ENCODE data around the gene DCUN1D2. TPM values are rescaled to one million over a fixed set of nuclear protein-coding genes. Genes with fewer than 3 reads are reported as not detected.

Gene DCUN1D2
- total RNA-seq, 3 donors from 2014 or later, result 15.8 to 22.4 (median 16.4) TPM

DNA sequence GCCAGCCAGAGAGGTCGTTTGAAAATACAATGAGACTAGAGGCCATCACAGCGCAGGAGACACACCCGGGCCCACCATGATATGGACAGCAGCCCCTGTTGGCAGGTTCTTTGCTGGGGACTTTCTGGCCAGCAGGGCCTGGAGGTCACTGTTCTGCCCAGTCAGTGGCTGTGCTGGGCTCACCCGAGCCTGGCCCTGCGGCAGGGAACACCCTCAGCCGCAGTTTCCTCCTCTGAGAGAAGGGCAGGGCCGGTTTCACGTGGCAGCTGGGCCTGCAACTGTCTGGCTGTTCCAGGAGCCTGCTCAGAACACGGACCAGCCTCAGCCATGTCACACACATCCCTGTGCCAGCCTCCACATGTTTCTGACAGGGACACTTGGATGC, 76.6 kb downstream of the DCUN1D2 start:
- peak in 1 of 2 donors; percentile 18 for DNase-seq (ENCODE audit: low spot score in 2 of 2)
- Histone ChIP-seq H3K4me3 (no peak overlapping the region), H3K27me3 (no peaks in the 10 kb centered on the region), H3K27ac (no peak overlapping the region), H3K9me3 (no peaks in the 10 kb centered on the region), H3K4me1 (peaks cover 0 to 3% of the 10 kb centered on the region in 2 donors), H3K36me3 (no peaks in the 10 kb centered on the region)
- intact Hi-C loops (cut with DNase I; ENCODE audit: low total_unique reads), result no loop called here
- TF ChIP-seq POLR2A (IDR thresholded peaks at IDR 0.05) (no peak), POLR2AphosphoS5 (IDR thresholded peaks at IDR 0.05) (no peak)
- TF ChIP-seq, protein P1, sequence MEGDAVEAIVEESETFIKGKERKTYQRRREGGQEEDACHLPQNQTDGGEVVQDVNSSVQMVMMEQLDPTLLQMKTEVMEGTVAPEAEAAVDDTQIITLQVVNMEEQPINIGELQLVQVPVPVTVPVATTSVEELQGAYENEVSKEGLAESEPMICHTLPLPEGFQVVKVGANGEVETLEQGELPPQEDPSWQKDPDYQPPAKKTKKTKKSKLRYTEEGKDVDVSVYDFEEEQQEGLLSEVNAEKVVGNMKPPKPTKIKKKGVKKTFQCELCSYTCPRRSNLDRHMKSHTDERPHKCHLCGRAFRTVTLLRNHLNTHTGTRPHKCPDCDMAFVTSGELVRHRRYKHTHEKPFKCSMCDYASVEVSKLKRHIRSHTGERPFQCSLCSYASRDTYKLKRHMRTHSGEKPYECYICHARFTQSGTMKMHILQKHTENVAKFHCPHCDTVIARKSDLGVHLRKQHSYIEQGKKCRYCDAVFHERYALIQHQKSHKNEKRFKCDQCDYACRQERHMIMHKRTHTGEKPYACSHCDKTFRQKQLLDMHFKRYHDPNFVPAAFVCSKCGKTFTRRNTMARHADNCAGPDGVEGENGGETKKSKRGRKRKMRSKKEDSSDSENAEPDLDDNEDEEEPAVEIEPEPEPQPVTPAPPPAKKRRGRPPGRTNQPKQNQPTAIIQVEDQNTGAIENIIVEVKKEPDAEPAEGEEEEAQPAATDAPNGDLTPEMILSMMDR (IDR thresholded peaks at IDR 0.05), result no peak

DNA sequence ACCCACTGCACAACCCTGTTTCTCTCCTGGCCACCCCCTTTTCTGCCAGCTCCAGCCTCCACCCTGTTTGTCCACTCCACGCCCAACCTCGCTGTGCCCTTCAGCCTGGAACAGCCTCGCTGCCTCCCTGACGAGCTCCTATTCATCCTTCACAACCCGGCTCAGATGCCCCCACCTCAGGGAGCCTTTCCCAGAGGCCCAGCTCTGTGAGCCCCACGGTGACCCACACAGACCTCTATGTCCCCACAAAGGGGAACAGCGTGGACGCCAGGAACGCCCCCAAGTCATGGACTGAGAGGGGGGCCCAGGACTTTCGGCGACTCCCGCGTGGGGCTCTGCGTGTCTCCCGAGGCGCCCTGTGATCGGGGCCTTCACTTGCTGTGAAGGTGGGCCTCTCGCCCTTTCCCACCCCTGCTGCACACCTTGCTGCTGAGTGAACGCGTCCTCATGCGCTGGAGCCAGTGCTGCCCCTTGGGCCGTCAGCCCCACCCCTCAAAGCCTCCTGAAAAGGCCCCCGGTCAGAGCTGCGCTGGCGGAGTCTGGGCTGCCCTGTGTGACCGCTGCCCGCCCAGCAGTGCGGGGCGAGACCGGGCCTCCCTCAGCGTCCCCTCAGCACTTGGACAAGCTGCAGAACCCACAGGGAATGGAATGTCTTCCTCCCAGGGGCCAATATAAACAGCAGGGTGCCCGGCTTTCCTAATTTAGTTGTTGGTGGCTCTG, 77.2 kb downstream of the DCUN1D2 start:
- no peaks in the 10 kb centered on the region for H3K36me3 ChIP-seq
- TF ChIP-seq POLR2A (IDR thresholded peaks at IDR 0.05) (no peak), POLR2AphosphoS5 (IDR thresholded peaks at IDR 0.05) (no peak)
- TF ChIP-seq, protein P1 (IDR thresholded peaks at IDR 0.05), result no peak
- H3K27ac ChIP-seq, result no peak overlapping the region
- H3K4me1 ChIP-seq, result peaks cover 0 to 3% of the 10 kb centered on the region in 2 donors
- H3K27me3 ChIP-seq, result no peaks in the 10 kb centered on the region
- H3K9me3 ChIP-seq, result no peaks in the 10 kb centered on the region
- DNase-seq (ENCODE audit: low spot score in 2 of 2), result no peak
- intact Hi-C loops (cut with DNase I; ENCODE audit: low total_unique reads), result no loop called here
- H3K4me3 ChIP-seq, result no peak overlapping the region

DNA sequence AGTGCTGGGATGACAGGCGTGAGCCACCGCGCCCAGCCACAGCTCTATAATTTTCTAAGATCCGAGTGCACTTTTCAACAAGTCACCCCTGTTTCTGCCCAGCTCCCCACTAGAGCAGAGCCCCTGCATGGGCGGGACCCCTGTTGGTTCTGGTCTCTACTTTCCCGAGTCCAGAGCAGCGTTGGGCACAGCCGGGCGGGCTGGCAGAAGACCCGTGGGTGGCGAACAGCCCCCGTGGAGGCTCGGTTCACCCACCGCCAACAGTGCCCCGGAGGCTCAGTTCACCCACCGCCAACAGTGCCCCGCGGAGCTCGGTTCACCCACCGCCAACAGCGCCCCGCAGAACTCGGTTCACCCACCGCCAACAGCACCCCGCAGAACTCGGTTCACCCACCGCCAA, 78.1 kb downstream of the DCUN1D2 start:
- H3K4me3 ChIP-seq, result no peak overlapping the region
- H3K27me3 ChIP-seq, result no peaks in the 10 kb centered on the region
- H3K36me3 ChIP-seq, result no peaks in the 10 kb centered on the region
- H3K27ac ChIP-seq, result no peak overlapping the region
- H3K4me1 ChIP-seq, result peaks cover 0 to 3% of the 10 kb centered on the region in 2 donors
- H3K9me3 ChIP-seq, result no peaks in the 10 kb centered on the region
- DNase-seq (ENCODE audit: low spot score in 2 of 2), result no peak
- intact Hi-C loops (cut with DNase I; ENCODE audit: low total_unique reads), result no loop called here
- TF ChIP-seq POLR2AphosphoS5 (IDR thresholded peaks at IDR 0.05), result no peak

DNA sequence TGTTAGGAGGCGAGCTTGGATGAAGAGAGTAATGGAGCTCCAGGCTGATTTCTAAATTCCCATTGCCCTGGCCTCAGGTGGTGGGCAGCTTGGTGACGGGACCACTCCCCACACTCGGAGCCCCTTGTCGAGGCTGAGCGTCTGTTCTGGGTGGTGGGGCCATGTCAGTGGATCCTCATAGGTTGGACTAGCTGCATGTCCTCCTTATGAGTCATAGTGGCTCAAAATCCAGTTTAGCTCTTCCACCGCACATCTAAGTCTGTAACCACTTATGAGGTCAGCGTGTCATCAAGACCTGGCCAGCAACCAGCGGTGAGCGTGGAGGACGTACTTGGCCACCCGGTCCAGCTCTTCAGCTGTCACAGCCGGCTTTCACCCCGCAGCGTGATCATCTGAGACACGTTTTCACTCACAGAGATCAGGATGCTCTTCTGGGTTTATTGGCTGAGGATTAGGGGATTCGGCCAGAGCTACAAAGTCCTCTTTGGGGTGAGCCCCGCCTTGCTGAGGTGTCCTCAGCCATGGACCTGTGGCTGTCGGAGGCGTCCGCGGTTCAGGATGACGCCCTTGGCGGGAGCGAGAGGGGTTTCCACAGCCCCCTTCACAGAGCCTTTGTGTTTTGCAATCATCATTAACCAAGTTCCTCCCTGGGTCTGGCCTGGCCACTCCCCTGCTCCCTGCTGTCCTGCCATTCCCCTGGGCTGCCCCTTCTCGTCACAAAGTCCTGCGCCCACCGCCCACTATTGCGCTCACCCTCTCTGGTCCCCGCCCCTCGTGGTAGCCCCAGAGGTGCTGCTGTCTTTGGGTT, 79.1 kb downstream of the DCUN1D2 start:
- peak overlapping the region in 1 of 2 donors; percentile 90 for H3K27ac ChIP-seq
- peaks cover 0 to 3% of the 10 kb centered on the region in 2 donors for H3K27me3 ChIP-seq
- no peaks in the 10 kb centered on the region for H3K36me3 ChIP-seq
- no peaks in the 10 kb centered on the region for H3K9me3 ChIP-seq
- peak overlapping the region in 1 of 3 donors; percentile 61 for H3K4me3 ChIP-seq
- DNase-seq (ENCODE audit: low spot score in 2 of 2), result peak in 1 of 2 donors; percentile 27
- H3K4me1 ChIP-seq, result peaks cover 0 to 3% of the 10 kb centered on the region in 2 donors
- TF ChIP-seq, protein P1 (IDR thresholded peaks at IDR 0.05), result no peak
- TF ChIP-seq POLR2AphosphoS5 (IDR thresholded peaks at IDR 0.05), result no peak
- TF ChIP-seq POLR2A (IDR thresholded peaks at IDR 0.05), result no peak
- intact Hi-C loops (cut with DNase I; ENCODE audit: low total_unique reads), result no loop called here

DNA sequence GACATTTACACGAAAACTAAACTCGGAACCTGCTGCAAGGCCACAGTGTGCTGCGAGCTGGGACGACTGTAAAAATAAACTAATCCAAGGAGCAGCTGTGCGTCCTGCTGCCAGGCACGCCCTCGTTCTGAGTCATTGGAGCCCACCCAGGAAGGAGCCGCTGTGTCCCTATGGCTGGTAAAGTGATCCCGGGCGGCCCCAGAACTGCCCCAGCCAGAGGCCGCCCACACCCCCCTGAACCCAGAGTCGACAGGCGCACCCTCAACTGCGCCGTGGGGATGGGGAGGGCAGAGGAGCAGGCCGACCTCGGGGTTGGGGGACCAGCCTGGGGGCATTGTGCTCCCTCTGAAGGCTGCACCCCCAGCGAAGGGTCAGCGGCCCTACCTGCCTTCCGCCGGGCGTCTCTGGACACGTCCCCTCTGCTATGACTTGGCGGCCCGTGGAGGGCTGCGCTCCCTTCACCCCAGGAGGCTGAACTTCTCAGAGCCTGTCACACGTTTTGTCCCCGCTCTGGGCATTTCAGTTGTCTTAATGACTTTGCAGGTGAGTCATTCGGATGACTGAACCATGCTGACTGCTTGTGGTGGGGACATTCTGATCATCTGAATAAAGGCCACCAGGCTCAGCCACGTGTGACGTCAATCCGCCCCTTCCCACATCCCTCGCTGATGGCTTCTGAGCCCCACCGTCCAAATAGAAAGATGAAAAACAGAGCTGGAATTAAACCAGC, 79.9 kb downstream of the DCUN1D2 start:
- Histone ChIP-seq H3K4me3 (peak overlapping the region in 2 of 3 donors; percentile 24 to 61), H3K4me1 (peaks cover 0 to 3% of the 10 kb centered on the region in 2 donors), H3K36me3 (no peaks in the 10 kb centered on the region), H3K27ac (peak overlapping the region in 1 of 2 donors; percentile 90), H3K27me3 (peaks cover 0 to 3% of the 10 kb centered on the region in 2 donors), H3K9me3 (no peaks in the 10 kb centered on the region)
- DNase-seq (ENCODE audit: low spot score in 2 of 2), result no peak
- no peak for TF ChIP-seq POLR2A (IDR thresholded peaks at IDR 0.05)
- TF ChIP-seq, protein P1 (IDR thresholded peaks at IDR 0.05), result no peak
- TF ChIP-seq POLR2AphosphoS5 (IDR thresholded peaks at IDR 0.05), result no peak
- intact Hi-C loops (cut with DNase I; ENCODE audit: low total_unique reads), result no loop called here

Data from breast epithelium (tissue), 4 donors.